ENCODE results near the gene TSPO.

- TF ChIP-seq CTCF (IDR thresholded peaks at IDR 0.05) (no peak), POLR2AphosphoS5 (IDR thresholded peaks at IDR 0.05) (no peak), POLR2A (IDR thresholded peaks at IDR 0.05) (no peak)
These were observed 54.6 kb downstream of the TSPO start for GRCh38 chr22:43205748-43206508.
